B cell (primary cell): ENCODE data around the gene UNC79.

ENCODE experiments used
- CTCF ChIP-seq: fragments of 200-600 bp; IDR thresholded peaks from one replicate; pipeline ENCODE4 v1.8.0; 2022; ENCODE audit warnings: antibody characterized with exemption, mild to moderate bottlenecking
- EZH2 ChIP-seq: IDR thresholded peaks from 2 replicates; pipeline ENCODE4 v1.6.1; 2012; ENCODE audit warnings: borderline replicate concordance, low read depth, mild to moderate bottlenecking, moderate library complexity, low read length; ENCODE audit not compliant: insufficient read depth, poor library complexity, severe bottlenecking

DNA sequence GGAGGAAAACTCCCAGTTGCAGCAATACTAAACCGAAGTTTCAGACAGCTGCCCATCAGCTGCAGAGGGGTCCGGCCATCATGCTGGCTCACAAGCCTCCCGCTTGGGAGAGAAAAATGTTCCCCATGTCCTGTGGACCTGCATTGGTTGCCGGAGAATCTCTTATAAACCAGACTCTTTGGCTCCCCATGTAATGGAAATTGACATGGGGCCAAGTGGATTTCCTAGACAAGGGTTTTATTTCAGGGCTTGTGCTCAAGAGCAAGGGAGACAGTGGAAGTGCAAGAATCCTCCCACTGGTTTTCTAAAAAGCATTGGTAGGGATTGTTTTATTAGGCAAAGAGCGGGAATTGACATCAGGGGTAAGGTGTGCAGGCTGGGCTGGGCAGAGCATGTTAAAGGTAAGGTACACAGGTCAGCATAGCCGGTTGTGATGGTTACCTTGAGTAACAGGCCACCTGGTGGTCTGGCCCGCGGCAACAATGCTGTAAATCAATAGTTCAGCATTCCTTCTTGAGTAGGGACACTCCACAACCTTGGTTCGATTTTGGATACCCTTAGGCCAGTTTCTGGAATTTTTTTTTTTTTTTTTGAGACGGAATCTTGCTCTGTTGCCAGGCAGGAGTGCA, 135.4 kb downstream of the UNC79 start:
- TF ChIP-seq CTCF = no peak
- no peak for TF ChIP-seq EZH2
